Measurements from ENCODE around the gene PCYT2.

Gene PCYT2

DNA sequence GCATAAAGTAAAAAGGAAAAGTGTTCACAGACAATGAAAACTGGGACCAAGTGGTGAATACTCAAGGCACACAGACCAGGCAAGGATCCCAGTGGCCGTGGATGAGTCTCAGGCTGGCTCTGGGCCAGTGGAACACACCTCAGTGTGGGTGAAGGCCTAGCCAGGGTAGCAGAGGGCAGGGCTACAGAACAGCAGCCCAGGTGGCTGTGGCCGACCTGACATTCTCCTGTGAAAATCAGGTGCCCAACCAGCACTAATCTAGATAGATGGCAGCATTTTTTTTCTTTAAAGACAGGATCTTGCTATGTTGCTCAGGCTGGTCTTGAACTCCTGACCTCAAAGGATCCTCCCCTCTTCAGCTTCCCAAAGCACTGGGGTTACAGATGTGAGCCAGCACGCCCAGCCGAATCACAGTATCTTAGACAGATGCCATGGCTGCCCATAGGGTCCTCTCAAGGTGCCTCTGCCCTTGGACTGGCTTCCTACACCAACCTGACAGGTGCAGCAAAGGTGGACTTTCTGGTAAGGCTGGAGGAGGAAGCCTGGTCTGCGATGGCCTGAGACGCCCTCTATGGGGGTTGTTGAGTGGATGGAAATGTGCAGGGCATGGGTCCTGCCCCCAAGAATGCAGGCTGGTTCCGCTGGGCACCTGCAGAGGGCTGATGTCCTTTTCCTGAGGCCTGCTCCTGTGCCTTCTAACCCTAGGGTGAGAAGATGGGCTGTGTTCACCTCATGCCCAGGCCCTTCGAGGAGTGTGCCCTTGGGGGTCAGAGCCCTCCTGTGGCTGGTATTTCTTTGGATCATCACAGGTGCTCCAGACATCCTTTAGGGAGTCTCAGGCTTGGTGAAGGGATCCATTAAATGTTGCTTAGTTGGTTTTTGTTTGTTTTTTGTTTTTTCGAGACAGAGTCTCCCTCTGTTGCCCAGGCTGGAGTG, 47.1 kb downstream of the PCYT2 start:
- Histone ChIP-seq H3K27ac (no peak overlapping the region), H3K4me3 (ENCODE audit: low read depth, low read length) (no peak overlapping the region), H3K36me3 (replicated peaks) (peaks cover 13% of the 10 kb centered on the region), H3K27me3 (replicated peaks) (no peaks in the 10 kb centered on the region)
- in situ Hi-C loops (cut with HindIII; ENCODE audit: low pct_ligation_motif_present, low sequenced_read_pairs), result no loop called here
- TF ChIP-seq, protein P1, sequence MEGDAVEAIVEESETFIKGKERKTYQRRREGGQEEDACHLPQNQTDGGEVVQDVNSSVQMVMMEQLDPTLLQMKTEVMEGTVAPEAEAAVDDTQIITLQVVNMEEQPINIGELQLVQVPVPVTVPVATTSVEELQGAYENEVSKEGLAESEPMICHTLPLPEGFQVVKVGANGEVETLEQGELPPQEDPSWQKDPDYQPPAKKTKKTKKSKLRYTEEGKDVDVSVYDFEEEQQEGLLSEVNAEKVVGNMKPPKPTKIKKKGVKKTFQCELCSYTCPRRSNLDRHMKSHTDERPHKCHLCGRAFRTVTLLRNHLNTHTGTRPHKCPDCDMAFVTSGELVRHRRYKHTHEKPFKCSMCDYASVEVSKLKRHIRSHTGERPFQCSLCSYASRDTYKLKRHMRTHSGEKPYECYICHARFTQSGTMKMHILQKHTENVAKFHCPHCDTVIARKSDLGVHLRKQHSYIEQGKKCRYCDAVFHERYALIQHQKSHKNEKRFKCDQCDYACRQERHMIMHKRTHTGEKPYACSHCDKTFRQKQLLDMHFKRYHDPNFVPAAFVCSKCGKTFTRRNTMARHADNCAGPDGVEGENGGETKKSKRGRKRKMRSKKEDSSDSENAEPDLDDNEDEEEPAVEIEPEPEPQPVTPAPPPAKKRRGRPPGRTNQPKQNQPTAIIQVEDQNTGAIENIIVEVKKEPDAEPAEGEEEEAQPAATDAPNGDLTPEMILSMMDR (IDR thresholded peaks at IDR 0.05; ENCODE audit: low read depth, low read length, missing control alignments), result no peak
- DNase-seq, result no peak

DNA sequence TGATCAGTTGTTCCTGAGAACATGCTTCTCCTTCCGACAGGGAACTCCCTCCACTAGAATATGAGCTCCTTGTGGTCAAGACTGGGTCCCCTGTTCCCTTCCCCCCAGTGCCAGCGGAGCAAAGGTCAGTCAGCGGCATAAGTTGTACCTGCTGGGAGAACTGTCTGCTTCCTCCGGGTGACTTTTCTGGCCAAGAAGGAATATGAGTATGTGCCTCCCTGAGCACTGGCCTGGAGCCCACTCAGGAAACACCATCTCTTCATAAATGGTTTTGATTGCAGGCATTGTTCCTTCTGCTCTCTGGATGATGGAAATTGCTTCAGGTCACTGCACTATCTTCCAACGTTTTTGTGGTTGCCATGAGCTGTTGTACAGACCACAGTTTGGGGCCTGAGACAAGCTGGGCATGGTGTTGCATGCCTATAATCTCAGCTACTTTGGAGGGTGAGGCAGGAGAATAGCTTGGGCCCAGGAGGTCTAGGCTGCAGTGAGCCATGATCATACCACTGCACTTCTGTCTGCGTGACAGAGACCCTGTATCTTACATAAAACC, 48.0 kb downstream of the PCYT2 start:
- H3K36me3 ChIP-seq (replicated peaks), result peaks cover 16% of the 10 kb centered on the region
- no peak for DNase-seq
- H3K4me3 ChIP-seq (ENCODE audit: low read depth, low read length), result no peak overlapping the region
- TF ChIP-seq, protein P1 (IDR thresholded peaks at IDR 0.05; ENCODE audit: low read depth, low read length, missing control alignments), result no peak
- no peak overlapping the region for H3K27ac ChIP-seq
- no peaks in the 10 kb centered on the region for H3K27me3 ChIP-seq (replicated peaks)
- in situ Hi-C loops (cut with HindIII; ENCODE audit: low pct_ligation_motif_present, low sequenced_read_pairs), result no loop called here

DNA sequence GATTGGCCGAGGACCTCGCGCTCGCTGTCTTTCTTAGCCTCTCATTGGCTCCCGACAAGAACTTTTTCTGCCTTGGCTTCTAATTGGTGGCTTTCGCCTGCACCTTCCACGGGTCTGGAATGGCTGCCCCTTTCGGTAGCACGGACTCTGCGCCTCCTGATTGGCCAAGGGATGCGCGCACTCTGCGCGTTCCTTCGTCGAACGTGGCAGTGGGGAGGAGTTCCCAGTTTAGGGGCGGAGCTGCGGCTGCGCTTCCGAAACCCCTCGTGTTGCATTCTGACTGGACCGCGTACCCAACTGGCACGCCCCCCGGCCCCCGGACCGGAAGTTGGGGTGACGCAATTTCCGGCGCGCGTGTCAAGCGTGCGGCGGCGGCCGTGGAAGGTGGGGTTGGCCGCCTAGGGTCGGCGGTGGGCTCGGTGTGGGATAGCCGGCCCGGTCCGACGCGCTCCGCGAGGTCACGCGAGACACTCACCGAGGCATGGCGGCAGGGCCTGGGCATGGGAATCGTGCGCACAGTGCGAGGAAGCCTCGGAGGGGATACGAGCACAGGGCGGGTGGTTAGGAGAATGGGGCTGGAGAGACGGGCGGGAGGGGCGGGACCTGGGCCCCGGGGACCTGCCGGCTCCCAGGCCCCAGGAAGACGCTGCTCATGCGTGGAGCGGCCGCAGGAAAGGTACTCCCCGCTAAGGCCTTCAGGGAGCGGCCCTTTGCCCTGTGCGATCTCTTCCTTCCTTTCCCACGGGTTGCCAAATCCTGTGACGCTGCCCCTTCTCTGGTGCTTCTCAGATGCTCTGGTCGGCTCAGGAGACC, 50.2 kb downstream of the PCYT2 start:
- H3K4me3 ChIP-seq (ENCODE audit: low read depth, low read length), result peak overlapping the region; percentile 82
- TF ChIP-seq, protein P1 (IDR thresholded peaks at IDR 0.05; ENCODE audit: low read depth, low read length, missing control alignments), result no peak
- DNase-seq, result peak; percentile 100
- in situ Hi-C loops (cut with HindIII; ENCODE audit: low pct_ligation_motif_present, low sequenced_read_pairs), result no loop called here
- peaks cover 26% of the 10 kb centered on the region for H3K36me3 ChIP-seq (replicated peaks)
- peak overlapping the region; percentile 92 for H3K27ac ChIP-seq
- no peaks in the 10 kb centered on the region for H3K27me3 ChIP-seq (replicated peaks)

DNA sequence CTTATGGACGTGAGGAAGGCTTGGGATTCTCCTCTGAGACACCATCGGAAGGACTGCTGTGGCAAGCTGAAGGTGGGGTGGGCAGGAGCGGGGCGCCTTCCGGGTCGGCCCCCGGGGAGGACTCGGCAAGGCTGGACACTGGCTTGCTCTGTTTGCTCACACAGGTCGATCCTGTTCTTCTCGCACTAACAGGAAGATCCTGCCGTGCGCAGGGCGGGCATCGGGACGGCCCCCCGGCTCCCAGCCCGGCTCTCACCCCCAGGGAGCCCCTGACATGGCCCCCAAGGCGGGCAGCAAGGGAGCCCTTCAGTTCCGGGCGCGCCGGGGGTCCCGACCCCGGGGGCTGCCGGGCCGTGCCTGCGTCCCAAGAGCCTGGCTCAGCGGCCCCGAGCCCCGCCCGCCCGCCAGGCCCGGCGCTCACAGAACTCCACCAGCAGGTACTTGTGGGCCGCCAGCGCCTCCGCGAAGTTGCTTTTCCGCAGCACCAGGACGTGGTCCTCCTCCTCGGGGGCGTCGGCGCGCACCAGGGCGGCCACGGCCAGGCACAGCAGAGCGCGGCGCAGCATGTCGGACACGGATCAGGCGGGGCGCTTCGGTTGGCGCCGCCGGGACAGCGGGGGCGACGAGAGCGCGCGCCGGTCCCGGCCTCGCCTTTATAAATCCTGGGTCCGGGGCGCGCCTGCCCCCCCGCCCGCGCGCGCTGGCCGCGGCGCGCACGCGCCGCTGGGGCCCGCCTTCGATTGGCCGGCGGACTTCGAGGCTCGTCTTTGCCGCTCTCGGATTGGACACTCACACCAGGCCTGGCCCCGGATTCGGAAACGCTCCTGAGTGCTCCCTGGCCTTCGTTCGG, 51.1 kb downstream of the PCYT2 start, which contains the start of gene P4HB:
TSS of gene P4HB (minus strand) at position 630 of the 850 bp plus-strand sequence. CDS start at position 566, 64 bp downstream.
- DNase-seq, result no peak
- peak within 1 kb of the TSS; percentile 92 for H3K27ac ChIP-seq
- H3K36me3 ChIP-seq (replicated peaks), result peaks cover 34% of the 10 kb centered on the region
- TF ChIP-seq, protein P1 (IDR thresholded peaks at IDR 0.05; ENCODE audit: low read depth, low read length, missing control alignments), result no peak
- H3K4me3 ChIP-seq (ENCODE audit: low read depth, low read length), result peak within 1 kb of the TSS; percentile 82
- H3K27me3 ChIP-seq (replicated peaks), result no peaks in the 10 kb centered on the region
- in situ Hi-C loops (cut with HindIII; ENCODE audit: low pct_ligation_motif_present, low sequenced_read_pairs), result no loop called here
